DMS114 treated with DMSO at 0.1 percent for 48 hours (cell line): ENCODE data around the gene PKD2.
"Not testable (repeated sequence)": the region's sequence is repeated elsewhere in the genome, so short reads cannot be mapped to it uniquely, and the experiment has no call there.

Source experiments
- DNase-seq: peaks from one replicate; lab custom pipeline; 2025; ENCODE audit not compliant: unreplicated experiment; lab: John Stamatoyannopoulos, UW

The PKD2 gene

DNA sequence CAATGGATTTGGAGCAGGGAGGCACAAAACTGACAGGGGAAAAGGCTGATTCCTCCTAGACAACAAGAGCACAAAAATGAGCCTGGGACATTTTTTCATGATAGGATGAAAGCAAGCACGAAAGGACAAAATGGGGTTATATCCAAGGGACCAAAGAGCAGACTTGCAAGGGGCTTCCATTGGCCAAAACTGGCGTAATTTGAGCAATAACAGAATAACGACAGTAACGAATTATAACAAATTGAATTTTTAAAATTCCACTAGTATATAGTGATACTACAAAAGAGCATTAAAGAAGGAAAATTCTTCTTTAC lies 21.6 kb upstream of the PKD2 start:
- DNase-seq, result no peak

DNA sequence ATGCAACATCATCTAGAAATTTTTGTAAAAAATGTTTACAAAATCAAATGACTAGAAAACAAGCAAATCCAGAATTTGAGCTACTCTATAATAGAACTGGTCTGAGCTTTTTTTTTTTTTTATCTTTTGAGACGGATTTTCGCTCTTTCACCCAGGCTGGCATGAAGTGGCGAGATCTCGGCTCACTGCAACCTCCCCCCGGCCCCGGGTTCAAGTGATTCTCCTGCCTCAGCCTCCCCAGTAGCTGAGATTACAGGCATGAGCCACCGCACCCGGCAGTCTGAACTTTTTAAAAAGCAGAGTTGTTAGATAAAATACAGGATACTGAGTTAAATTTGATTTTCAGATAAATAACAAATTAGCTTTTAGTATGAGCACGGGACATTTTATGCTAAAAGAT lies 20.9 kb upstream of the PKD2 start:
- DNase-seq, result no peak

DNA sequence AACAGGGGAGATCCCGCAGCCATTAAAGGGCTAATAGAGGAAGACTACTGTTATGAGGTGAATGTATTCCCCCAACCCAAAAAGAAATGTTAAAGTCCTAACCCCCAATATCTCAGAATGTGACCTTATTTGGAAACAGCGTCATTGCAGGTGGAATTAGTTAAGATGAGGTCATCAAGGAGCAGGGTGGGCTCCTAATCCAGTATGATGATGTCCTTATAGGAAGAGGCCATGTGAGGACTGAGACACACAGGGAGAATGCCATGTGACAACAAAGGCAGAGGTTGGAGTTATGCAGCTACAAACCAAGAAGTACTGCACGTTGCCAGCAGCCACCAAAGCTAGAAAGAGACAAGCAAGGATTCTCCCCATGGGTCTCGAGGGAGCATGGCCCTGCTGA lies 17.7 kb upstream of the PKD2 start:
- DNase-seq, result no peak

DNA sequence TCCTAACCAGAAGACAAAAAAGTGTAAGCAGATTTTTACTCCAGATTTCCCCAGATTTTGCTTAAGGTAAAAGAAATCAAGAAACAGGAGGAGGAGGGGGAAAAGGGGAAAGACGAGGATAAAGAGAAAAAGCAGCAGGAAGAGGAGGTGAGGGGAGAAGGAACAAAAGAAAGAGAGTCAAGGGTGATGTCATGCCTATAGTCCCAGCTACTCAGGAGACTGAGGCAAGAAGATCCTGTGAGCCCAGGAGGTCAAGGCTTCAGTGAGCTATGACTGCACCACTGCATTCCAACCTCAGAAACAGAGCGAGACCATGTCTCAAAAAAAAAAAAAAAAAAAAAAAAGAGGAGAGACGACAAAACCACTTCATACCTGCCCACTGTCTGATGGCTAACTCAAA lies 12.0 kb upstream of the PKD2 start:
- no peak for DNase-seq

DNA sequence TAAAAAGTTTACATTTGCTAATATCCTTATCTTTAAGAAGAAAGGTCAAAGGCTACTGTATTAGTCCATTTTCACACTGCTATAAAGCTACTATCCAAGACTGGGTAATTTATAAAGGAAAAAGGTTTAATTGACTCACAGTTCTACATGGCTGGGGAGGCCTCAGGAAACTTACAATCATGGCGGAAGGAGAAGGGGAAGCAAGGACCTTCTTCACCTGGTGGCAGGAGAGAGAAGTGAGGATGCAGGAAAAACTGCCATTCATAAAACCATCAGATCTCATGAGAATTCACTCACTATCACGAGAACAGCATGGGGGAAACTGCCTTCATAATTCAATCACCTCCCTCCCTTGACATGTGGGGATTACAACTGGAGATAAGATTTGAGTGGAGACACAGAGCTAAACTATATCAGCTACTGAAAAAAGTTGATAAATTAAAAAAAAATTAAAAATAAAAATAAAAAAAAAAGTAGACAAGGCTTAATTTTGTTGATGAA lies 8.2 kb upstream of the PKD2 start:
- DNase-seq, result not testable (repeated sequence)

DNA sequence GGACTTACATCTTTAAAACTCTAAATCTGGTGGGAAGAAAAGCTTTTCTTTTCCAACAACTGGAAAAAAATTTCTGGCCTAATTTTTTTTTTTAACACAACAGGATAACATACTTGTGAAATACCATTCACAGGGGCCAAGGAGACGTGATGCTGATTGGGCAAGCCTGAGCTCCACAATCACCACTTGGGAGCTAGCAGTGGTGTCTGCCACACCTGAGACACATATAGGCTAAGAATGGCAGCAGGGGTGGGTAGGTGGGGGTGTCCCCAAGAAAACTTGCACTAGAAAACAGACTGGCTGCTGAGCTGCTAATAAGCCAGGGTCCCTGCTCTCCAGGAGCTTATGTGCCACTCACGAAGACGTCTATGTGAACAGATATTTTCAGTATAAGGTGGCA lies 5.6 kb upstream of the PKD2 start:
- DNase-seq, result no peak

DNA sequence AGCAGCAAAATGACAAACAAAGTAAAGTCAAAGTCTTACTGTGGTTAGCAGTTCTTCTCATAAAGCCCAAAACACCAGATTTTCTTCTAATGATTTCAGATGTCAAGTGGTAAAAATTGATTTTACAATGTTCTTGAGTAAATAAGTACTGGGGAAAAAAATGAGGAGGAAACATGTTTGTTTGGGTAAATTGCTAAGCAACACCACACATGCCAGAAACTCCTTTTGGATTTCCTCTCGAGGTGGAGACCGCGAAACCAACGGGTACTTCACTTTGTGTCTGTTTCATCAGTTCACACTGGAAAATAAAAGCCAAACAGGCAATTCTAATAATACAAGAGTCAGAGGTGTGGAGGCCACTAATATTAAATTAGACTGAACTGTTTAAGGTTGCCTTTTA lies 4.6 kb upstream of the PKD2 start:
- no peak for DNase-seq

DNA sequence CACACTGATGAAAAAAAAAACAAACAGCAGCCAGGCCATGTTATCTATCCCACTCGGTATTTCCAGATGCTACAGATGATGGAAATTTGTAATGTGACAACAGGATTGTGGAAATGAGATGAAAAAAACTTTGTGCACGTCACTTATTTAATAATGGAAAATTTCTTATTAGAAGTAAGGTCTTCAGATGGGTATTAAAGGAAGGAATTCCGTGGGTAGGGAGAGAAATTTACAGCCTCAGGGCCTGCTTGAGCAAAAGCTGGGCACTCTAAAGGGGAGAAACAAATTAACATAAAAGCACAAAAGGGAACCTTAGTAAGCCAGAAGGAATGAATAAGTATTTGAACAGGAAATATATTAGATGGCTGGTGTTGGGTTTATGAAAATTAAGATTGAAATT lies 4.2 kb upstream of the PKD2 start:
- no peak for DNase-seq

DNA sequence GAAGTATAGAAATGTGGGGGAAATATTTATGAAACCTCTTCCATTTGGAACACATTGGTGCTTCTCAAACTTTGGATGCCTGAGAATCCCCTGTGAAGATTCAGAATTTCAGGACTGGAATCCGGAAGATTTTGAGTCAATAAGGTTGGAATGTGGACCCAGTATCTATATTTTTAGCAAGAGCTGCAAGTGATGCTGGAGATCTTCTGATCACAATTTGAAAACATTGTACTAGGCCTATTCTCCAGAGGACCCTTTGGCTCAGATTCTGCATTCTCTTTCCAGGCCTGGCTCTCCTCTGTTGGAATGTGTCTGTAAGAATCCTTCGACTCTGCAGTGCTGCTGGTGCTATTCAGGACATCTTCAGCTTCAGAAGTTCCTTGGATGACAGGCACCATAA lies 2.4 kb upstream of the PKD2 start:
- DNase-seq, result no peak

DNA sequence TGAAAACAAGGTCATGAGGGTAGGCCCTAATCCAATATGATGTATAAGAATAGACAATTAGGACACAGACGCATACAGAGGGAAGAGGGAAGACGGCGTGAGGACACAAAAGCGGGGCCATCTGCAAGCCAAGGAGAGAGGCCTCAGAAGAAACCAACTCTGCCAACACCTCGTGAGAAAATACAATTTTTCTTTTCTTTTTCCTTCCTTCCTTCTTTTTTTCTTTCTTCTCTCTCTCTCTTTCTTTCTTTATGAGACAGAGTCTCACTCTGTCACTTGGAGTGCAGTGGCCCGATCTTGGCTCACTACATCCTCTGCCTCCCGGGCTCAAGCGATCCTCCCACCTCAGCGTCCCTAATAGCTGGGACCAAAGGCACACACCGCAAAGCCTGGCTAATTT lies 1.5 kb upstream of the PKD2 start:
- DNase-seq, result no peak

DNA sequence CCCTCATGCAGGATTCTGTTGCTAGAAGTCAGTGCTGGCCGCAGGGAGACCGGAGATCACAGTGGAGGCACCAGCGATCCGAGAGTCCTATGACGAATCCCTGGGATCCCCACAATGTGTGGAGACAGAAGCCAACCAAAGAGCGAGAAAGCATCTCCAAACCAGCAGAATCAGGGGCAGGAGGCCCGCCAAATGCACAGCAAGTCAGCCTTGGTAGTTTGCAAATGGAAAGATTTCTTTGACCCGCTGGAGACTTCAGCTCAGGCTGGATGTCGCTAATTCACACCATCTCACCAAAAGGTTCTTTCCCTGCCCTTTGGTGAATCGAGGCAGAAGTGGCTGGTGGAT lies 505 bp upstream of the PKD2 start:
- DNase-seq, result no peak

DNA sequence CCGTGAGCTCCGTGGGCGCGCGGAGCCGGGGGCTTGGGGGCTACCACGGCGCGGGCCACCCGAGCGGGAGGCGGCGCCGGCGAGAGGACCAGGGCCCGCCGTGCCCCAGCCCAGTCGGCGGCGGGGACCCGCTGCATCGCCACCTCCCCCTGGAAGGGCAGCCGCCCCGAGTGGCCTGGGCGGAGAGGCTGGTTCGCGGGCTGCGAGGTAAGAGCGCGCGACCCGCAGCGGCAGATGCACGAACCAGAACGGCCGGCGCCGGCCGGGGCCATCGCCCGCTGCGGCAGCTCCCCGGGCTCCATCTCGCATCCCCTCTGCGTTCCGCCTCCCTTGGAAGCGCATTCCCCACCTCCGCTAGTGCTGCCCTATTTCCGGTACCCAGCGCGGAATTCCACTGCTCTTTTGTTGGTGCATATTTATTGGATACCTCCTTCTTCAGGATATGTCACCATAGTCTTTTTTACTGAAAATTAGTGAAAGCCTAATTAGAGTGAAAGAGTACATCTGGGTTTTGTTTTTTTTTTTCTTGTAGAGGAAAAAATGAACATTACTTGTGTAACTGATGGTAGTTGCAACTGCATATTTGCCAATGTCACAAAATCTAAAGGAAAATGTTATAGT lies 797 bp downstream of the PKD2 start:
- DNase-seq, result peak; percentile 2

DNA sequence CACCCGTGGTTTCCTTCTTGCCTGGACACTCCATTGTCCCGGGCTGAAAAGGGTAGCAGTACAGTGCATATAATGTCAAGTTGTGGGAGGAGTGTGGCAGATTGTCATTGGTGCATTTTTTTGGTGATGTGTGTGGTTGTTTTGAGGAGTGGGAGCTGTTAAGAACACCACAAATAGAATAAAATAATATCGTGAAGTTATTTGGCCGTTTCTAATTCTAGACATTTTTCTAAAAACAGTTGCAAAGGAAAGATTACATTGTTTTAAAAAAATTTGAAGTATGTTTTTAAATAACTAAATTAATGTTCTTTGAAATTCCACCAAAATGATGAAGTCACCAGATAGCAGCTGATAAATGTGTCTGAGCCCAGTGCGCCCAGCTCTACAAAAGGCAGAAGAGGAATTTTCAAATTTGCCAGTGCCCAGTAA lies 1.3 kb downstream of the PKD2 start:
- DNase-seq, result no peak

DNA sequence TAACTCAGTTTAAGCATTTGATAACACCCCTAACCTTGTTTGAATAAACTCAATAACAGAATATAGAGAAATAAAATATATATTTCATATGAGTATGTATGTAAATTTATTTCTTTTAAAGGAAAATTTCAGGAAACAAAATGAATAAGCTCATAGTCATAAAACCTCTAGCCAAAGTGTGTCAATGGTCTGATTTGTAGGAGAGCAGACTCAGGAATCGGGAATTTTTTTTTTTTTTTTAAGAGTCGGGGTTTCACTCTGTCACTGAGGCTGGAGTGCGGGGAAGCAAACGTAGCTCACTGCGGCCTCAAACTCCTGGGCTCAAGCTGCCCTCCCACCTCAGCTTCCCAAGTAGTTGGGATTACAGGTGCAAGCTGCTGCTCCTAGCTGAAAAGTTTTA lies 2.4 kb downstream of the PKD2 start:
- DNase-seq, result no peak

DNA sequence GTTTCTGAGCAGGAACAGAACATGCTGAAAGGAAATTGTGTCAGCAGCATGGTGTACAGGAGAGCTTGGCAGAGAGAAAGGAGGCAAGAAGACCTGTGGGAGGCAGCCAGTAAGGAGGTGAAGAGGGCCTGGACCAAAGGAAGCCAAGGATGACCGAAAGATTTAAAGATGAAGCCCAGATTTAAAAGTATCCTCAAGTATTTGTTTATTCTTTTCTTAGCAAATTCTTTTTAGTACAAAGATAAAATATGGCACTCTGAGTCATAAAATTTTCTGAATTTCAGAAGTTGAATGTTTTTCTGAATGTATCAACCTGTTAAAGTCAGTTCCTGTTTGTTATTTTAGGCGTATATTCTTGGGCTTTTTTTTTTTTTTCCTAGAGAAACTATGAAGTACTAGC lies 3.5 kb downstream of the PKD2 start:
- DNase-seq, result no peak

DNA sequence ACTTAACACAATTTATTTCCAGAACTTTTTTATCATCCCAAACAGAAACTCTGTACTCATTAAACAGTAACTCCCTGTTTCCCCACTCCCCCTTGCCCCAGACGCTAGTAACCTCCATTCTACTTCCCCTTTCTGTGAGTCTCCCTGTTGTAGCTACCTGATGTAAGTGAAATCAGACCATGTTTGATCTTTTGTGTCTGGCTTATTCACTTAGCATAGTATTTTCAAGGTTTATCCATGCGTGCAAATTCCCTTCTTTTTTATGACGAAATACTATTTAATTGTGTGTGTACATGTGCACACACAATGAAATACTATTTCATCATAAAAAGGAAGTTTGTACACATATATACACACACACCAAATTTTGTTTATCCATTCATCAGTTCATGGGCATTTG lies 5.2 kb downstream of the PKD2 start:
- DNase-seq, result no peak

DNA sequence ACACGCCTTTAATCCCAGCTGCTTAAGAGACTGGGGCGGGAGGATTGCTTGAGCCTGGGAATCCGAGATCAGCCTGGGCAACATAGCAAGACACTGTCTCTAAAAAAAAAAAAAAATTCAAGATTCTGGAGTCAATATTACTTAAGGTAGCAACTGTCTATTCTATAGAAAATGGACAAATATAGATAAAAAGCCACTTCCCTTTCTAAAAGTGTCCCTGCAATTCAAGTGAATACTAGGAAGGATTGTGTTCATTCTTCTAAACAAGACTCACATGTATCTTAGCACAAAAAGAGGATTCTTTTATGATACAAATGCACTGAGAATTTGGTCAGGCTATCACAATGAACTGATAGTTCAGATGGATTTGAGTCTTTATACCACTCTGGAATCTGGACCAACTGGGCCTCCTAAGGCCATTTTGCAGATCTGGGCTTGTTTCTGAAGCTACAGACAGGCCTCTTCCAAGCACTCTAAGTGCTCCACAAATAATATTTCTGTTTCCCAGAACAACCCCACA lies 7.0 kb downstream of the PKD2 start:
- DNase-seq, result no peak

DNA sequence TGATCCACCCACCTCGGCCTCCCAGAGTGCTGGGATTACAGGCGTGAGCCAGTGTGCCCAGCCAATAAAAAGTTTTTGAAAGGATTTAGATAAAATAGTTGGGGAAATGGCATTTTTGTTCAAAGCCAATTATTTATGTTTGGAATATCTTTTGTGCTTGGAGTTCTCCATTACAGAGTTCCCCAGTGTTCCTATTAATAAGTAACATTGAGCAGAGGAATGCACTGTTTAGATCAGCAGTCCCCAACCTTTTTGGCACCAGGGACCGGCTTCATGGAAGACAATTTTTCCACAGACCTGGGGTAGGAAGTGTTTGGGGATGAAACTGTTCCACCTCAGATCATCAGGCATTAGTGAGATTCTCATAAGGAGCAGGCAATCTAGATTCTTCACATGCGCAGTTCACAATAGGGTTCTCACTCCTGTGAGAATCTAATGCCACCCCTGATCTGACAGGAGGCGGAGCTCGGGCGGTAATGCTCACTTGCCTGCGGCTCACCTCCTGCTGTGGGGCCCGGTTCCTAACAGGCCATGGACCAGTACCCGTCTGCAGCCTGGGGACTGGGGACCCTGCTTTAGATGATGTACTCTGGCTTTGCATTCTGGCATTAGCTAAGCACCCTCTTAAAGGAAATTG lies 8.3 kb downstream of the PKD2 start:
- no peak for DNase-seq

DNA sequence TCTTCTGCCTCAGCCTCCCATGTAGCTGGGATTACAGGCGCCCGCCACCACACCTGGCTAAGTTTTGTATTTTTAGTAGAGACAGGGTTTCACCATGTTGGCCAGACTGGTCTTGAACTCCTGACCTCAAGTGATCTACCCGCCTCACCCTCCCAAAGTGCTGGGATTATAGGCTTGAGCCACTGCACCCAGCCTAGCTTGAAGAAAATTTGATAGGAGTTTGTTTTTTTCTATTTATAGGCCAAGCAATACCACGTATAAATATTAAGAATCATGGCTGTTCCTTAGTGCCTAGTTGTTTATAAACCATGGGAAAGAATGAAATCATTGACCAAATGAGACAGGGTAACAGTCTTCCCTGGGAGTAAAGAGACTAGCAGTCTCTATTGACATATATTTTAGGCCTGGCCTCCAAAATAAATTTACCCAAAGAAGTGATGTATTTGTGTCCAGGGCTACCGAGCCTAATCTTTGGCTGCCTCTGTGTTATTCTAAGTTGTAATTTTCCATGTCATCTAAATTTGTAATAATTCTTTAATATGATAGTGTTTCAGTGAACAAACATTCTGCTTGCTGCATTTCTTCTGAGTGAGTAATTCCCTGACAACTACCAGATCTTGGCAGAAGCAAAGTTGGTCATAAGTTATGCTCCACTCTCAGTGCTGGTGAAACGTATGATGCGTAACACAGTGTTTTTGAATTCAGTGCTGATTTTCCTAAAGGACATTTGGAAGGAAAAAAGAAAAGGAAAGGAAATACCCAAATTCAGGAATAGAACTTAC lies 10.3 kb downstream of the PKD2 start:
- DNase-seq, result no peak

DNA sequence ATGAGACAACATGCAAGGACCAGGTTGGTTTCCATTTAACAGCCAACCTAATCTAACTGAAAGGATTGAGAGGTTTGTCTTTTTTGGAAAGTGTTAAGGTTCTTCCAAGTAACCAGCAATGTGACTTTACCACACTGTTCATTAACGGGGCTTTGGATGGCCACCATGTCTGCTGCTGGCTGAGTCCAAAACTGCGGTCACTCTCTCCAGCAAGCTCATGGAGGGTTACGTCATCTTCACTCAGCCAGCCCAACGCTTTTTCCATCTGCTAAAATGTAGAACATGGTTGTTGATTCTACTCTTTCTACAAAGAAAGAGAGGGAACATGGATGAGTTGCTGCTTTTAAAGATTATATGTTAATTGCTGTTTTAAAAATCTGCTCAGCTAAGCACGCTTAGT lies 11.0 kb downstream of the PKD2 start:
- DNase-seq, result no peak

DNA sequence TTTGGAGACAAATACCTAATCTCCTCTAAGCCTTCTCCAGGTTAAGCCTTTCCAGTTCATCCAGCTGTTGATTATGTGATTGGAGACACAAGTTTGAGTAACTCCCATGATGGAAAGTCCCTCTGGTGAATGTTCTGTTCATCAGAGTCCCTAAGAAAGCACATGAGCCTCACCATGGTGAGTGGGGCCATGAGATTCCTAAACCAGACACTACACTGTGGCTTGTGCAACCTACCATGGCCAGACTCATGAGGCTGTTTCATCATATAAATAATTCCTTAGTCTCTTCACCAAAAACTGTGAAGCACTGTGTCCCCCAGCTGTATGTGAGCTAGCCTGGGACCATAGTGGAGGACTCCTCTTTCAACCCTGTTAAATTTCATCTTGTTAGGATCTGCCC lies 14.4 kb downstream of the PKD2 start:
- DNase-seq, result no peak

DNA sequence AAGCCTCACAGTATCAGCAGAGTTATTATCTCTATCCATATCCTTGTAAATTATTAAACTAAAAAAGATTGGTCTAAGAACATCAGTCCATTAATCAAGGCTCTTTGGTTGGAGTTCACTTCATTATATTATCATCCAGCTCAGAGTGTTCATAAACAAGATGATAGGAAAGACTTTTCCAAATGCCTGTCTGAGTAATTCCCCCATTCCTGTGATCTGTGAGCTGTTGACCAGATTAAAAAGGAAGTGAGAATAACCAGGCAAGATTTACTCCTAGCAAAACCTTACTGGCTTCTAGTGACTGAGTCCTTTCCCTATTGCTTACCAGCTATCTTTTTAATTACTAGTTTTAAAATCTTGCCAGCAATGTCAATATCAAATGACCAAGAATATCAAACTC lies 14.9 kb downstream of the PKD2 start:
- no peak for DNase-seq
